ENCODE results near the gene LRTM1.

GRCh38 chr3:54931182-54931581 is 3.3 kb upstream of the LRTM1 start:
- TF ChIP-seq CTCF (IDR thresholded peaks at IDR 0.05): no peak
- TF ChIP-seq POLR2AphosphoS5 (IDR thresholded peaks at IDR 0.05): no peak
- no peak for TF ChIP-seq EP300 (IDR thresholded peaks at IDR 0.05; ENCODE audit: low read depth)
